ENCODE data around the gene RASA1.
"Not testable (repeated sequence)": the region's sequence is repeated elsewhere in the genome, so short reads cannot be mapped to it uniquely, and the experiment has no call there.

RASA1 gene

DNA sequence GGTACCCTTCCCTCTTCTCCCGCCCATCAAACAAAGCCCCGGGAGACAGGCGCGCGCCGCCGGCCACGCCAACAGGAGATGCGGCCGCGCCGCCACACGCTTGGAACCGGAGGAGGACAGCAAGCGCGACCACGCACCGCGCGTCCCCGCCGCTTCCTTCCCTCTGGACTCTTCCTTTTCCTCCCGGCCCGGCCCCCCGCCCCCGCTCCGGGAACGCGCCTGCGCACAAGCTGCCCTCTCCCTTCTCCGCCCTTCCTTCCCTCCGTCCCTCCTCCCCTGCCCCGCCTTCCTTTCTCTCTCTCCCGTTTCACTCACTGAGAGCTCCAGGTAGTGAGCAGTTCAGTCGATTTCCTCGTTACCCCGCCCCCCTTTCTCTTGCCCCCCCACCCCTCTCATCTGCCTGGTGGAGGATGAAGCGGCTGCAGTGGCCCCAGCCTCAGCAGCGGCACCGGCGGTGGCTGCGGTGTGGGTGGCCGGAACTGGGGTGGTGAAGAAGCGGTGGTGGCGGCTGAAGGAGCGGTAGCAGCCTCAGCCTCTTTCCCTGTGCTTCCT is at the start of gene RASA1:
RASA1 (plus strand) TSS at position 310 of the 552 bp plus-strand sequence. CDS start 569 bp downstream, outside the sequence.
- DNase-seq (ENCODE audit: low read depth, low spot score), result peak; percentile 55

DNA sequence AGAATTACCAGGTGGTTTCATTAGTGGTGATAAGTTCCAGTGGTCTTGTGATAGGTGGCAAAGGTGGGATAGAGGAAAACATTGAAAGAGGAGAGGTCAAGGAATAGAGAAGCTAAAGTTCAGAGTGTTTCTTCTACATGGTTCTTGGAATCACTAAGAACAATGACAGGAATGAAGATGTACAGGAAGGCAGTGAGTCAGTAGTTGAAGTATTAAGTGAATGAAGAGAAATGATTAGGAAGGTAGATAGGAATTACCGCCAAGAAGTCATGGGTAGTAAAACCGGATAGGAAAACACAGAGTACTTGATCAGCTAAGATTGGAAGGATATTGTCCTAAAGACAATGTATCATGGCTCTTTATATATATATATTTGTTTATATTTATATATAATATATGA is 37.9 kb upstream of the RASA1 start:
- DNase-seq (ENCODE audit: low read depth, low spot score), result no peak

- DNase-seq (ENCODE audit: low read depth, low spot score), result no peak
Measured at GRCh38 chr5:87231037-87231808, 36.5 kb upstream of the RASA1 start.

DNA sequence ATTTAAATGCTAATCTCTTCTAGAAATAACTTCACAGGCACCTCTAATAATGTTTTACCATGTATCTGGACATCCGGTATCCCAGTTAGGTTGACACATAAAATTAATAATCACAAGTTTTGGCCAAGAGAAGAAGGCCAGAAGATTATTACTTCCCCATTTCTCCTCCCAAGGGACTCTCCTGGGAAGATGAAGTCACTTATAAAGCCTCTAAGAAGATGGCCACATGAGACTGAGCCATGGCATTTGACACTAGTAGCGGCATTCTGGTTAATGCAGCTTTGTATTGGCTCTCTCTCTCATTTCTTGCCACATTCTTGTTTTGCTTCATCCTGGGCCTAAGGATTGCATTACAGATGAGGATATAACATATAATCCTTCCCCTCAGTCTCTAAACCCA is 34.5 kb upstream of the RASA1 start:
- no peak for DNase-seq (ENCODE audit: low read depth, low spot score)

- no peak for DNase-seq (ENCODE audit: low read depth, low spot score)
Measured at GRCh38 chr5:87241555-87241954, 26.1 kb upstream of the RASA1 start.

DNA sequence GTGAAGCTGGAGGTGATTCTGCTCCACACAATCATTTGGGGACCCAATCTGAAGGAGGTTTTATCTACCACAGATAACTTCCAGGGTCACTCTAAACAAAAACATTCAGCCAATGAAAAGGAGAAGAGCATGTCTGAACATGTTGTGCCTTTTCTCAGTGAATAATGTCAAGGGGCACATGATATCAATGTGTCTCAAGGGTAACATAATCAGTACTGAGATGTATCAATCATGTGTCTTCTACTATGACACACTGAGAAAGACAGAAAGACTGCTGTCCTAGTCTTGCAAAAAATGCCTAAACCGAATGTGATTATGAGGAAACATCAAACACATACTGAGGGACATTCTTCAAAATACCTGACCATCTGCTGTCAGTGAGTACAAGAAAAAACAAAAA is 25.4 kb upstream of the RASA1 start:
- DNase-seq (ENCODE audit: low read depth, low spot score), result no peak

DNA sequence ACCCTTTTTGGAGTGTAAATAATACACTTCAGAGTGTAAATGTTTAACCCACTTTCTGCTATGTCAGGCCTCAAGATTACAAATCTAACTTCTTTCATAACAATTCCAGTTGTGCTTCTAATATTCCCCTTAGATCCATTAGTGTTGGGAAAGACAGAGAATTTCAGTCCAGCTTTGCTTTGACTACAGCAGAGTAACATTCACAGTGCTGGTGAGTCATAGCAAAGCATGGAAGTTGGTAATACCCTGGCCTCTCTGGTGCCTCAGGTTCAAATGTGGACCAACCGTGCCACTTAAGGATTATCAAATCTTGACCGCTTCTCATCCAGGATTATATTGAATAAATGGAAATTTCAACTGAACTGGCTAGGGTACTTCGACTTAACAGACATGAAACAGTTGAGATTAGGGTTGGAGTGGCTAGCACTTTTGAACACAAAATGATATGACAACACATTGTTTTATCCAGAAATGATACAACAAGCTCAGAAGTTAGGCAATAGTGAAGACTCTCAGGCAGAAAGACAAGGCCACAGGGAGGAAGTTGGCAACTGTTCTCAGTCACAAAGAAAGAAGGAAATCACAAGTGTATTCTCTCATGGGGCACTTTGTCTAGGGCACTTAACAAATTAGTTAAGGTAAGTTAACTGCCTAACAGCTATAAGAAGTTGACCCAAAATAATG is 24.4 kb upstream of the RASA1 start:
- no peak for DNase-seq (ENCODE audit: low read depth, low spot score)

GRCh38 chr5:87245451-87245850 is 22.2 kb upstream of the RASA1 start:
- DNase-seq (ENCODE audit: low read depth, low spot score), result no peak

DNA sequence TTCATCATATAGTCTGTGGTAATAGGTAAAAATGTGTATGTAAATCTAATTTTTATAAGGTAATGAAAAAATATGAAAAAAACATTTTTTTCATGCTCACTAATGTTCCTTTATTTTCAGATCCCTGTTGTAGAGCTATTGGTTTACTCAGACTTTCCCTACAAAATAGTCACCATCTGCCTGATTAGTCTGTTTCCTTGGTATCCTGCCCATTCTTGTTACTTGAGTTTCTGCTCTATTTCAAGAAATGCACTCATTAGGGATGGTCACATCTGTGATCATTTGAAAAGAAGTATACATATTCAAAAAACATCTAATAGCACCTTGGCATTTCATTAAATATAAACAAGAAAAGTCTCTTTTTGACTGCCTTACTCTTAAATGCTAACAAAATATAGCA is 21.6 kb upstream of the RASA1 start:
- no peak for DNase-seq (ENCODE audit: low read depth, low spot score)

- DNase-seq (ENCODE audit: low read depth, low spot score), result no peak
Measured at GRCh38 chr5:87252283-87252605, 15.4 kb upstream of the RASA1 start.

GRCh38 chr5:87254035-87254434 is 13.6 kb upstream of the RASA1 start:
- no peak for DNase-seq (ENCODE audit: low read depth, low spot score)

- no peak for DNase-seq (ENCODE audit: low read depth, low spot score)
Measured at GRCh38 chr5:87258507-87258906, 9.2 kb upstream of the RASA1 start.

- no peak for DNase-seq (ENCODE audit: low read depth, low spot score)
Measured at GRCh38 chr5:87260604-87261192, 7.0 kb upstream of the RASA1 start.

DNA sequence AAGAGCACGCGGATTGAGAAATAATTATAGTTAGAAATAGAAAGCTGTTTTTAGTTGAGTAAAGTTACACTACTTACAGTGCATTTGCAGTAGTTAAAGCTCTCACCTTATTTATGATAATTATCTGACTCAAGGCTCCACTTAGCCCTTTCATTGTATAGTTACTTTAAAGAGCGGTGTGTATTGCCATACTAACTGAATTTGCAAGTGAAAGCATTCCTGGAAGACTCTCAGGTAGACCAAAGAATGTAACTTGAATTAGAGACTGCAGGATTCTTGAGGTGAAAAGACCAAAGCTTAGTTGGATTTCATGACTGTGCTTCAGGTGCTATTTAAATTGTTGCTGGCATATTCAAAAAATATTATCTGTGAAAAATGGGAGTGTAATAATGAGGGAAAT is 4.2 kb upstream of the RASA1 start:
- DNase-seq (ENCODE audit: low read depth, low spot score), result no peak

GRCh38 chr5:87266914-87267573 is 639 bp upstream of the RASA1 start:
- no peak for DNase-seq (ENCODE audit: low read depth, low spot score)

DNA sequence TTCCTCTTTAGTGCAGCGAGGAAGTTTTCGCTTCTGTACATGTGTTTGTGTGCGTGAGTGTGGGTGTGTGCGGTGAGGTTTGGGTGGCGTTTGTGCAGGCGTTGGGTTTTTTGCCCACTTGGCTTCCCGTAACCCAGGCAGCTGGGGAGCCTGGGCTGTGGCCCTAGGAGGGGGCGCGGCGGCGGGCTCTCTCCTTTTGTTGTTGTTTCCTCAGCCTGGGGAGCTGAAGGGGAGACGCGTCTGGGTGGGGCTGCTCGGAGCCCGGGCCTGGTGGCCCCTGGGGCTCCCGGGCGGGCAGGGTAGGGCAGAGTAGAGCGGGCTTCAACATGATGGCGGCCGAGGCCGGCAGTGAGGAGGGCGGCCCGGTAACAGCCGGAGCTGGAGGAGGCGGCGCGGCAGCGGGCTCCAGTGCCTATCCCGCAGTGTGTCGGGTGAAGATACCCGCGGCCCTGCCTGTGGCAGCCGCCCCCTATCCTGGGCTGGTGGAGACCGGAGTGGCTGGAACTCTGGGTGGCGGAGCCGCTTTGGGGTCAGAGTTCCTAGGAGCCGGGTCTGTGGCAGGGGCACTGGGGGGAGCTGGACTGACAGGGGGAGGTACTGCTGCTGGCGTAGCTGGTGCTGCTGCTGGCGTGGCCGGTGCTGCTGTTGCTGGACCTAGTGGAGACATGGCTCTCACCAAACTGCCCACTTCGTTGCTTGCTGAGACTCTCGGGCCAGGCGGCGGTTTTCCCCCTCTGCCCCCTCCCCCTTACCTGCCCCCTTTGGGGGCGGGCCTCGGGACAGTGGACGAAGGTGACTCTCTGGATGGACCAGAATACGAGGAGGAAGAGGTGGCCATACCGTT is 665 bp downstream of the RASA1 start:
- DNase-seq (ENCODE audit: low read depth, low spot score), result peak; percentile 18

- no peak for DNase-seq (ENCODE audit: low read depth, low spot score)
Measured at GRCh38 chr5:87268970-87269377, 1.3 kb downstream of the RASA1 start.

- not testable (repeated sequence) for DNase-seq (ENCODE audit: low read depth, low spot score)
Measured at GRCh38 chr5:87270888-87271287, 3.2 kb downstream of the RASA1 start.

DNA sequence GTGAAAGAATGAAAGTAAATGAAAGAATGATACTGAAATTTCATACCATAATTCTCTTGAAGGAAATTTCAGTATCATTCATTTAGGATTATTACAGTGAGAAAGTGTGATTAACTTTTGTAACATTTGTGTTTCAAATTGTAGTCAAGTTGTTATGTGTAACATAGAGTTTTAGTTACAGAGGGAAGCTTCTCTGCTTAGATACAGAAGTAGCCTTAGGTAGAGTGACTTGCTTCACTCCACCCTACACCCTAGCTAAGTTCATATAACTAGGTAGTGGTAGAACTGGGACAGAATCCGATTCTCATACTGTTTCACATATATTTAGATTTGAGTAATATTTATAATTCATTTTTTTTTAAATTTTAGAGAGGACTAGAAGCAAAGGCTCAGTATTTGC is 9.0 kb downstream of the RASA1 start:
- no peak for DNase-seq (ENCODE audit: low read depth, low spot score)

DNA sequence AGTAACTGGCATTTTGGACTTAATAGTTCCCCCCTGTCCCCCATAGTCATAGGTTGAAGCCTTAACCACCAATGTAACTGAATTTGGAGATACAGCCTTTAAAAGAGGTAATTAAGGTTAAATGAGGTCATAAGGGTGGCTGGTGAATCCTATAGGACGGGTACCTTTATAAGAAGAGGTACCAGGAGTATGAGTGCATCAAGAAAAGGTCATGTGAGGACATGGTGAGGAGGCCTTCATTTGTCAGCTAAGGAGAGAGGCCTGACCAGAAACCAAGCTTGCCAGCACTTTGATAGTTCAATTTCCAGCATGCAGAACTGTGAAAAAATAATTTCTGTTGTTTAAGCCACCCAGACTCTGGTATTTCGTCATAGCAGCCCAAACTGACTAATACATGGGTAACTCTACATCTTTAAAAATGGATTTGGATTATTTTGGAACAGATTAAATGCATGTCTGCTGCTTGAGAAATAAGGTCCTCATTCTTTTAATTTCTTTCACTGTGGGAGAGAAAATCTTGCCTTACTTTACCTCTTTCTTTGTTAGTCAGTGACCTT is 9.7 kb downstream of the RASA1 start:
- no peak for DNase-seq (ENCODE audit: low read depth, low spot score)

- no peak for DNase-seq (ENCODE audit: low read depth, low spot score)
Measured at GRCh38 chr5:87278590-87279100, 11.0 kb downstream of the RASA1 start.

All from activated CD4-positive, CD25-positive, alpha-beta regulatory T cell treated with anti-CD3 and anti-CD28 coated beads, Interleukin-2, amount 50 U/mL, for 16 hours (primary cell).